SK-N-DZ (cell line): ENCODE results near the gene LNX1.
A peak's percentile ranks its signal among the peaks of the same experiment; 100 is the strongest.
"Not testable (repeated sequence)": the region's sequence is repeated elsewhere in the genome, so short reads cannot be mapped to it uniquely, and the experiment has no call there.

Source experiments
- DNase-seq: peaks from one replicate; pipeline ENCODE4 v3.0.0-alpha.2; 2015; ENCODE audit warnings: low spot score

LNX1 gene

DNA sequence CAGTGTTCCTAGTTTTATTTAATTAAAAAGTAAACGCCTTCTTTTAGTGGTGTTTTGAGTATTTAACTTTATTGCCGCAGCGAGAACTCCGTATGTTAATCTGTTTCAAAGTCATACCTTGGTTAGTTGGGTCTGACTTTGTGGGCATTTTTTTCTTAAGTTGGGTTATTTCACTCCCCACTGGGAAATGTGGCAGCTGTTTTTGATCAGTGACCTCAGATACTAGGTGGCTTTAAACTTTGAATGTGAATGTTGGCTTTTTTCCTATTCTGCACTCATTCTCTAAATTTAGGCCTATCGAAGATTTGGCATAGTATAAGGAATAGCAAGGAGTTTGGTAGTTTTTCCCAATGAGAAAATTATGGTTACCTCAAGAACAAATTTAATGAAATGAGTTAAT is 127.9 kb downstream of the LNX1 start:
- DNase-seq = no peak

DNA sequence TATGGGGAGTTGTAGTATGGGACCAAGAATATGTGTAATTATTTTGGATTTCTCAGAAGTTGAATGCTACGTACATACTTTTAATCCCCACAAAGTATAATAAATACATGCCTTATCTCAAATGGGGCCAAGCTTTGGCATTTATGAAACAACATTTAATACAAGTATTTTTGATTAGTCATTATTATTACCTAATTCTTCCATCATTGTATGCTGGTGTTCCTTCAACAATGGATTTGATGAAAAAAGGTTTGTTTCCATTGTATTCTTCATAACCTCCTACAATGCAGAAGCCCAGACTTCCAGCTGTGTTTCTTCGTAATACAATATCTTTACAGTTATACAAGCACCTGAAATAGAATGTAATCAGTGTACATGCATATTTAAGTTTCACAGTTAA is 130.0 kb downstream of the LNX1 start:
- DNase-seq = no peak

GRCh38 chr4:53459548-53459947 is 131.7 kb downstream of the LNX1 start:
- DNase-seq = no peak

DNA sequence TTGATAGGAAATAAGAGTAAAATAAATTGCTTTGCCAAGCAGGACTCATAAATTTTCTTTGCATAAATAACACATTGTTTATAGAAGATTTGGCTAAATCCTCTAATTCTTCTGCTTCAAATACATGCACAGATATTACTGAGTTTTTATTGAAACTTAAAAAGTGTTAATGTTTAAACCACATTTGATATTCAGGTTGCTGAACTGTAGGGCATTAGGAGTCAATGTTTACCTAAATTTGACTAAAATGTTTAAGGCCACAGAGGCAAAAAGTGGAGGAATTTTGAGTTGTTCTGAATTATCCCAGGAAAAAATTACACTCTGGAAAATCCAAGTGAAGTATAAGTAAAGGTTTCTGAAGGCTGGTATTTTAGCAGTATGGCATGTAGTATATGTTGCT is 135.1 kb downstream of the LNX1 start:
- no peak for DNase-seq

GRCh38 chr4:53455766-53456165 is 135.5 kb downstream of the LNX1 start:
- DNase-seq = no peak

- no peak for DNase-seq
These were observed 137.9 kb downstream of the LNX1 start for GRCh38 chr4:53453385-53453784.

GRCh38 chr4:53450773-53451172 is 140.5 kb downstream of the LNX1 start:
- DNase-seq = no peak

GRCh38 chr4:53444954-53445353 is 146.3 kb downstream of the LNX1 start:
- no peak for DNase-seq

GRCh38 chr4:53441564-53441963 is 149.7 kb downstream of the LNX1 start:
- no peak for DNase-seq

GRCh38 chr4:53436251-53436650 is 155.0 kb downstream of the LNX1 start:
- DNase-seq = no peak

DNA sequence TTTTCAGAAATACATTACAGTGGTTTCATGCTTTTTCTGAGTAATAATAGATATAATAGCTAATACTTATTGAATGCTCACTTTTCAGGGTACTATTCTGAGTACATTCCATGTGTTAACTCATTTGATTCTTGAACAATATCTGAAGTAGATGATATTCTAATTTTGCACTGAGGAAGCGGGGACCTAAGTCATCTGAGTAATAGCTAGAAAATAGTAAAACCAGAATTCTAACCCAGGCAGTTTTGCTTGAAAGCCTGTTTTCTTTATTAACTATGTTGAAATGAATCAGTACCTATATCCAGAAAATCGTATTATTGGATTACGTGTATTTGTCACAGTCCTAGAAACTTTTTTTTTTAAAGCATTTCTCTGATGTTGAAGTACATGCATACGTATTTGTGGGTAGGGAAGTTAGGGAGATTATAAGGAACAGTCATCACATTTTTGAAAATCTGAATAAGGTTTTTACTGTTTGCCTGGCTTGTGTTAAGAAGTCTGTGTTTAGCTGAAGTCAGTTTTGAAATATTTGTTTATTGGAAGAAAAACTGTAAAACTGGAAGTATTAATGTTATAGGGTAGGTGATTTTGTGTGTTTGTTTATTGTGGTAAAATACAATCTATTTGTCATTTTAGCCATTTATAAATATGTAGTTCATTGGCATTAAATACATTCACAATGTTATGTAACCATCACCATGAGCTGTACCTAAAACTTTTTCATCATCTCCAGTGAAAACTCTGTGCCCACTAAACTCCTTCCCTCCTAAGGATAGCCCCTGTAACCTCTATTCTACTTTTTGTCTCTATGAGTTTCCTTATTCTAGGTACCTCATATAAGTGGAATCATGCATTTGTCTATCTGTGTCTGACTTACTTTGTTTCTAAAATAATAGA is 158.5 kb downstream of the LNX1 start:
- no peak for DNase-seq

DNA sequence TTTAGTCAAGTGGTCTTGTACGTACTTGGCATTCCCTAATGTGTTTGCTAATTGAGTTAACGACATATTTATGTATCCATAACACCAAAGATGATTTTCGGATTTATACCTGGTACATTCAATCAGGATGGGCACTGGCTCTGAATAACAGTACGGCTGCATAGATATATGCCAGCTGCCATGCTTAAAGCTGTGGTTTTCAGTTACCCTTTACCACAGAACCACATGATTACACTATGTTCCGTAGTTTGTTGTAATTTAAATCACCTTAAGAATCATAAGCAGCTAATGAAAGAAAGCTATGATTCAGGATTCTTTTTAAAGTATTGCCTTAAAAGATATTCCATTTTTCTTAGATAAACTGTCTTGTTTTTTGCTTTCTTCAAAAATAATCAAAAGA is 160.2 kb downstream of the LNX1 start:
- no peak for DNase-seq

DNA sequence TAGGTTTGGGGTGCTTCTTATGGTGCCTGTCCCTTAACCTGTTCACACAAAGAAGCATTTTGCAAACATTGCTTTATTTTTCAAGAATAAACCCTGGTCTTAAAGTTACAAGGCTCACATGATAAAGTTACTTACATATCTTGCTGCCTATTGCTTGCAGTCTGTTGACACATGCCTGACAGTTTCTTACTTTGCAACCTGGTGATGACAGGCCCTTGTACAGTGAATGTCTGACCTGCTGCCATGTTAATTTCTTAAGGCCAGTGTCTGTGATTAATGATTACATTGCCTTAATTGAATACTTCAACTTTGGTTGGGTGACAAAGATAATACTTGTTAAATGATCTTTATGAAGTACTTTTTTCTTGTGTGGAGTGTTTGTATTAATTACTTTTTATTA is 163.9 kb downstream of the LNX1 start:
- DNase-seq = no peak

GRCh38 chr4:53424280-53424679 is 167.0 kb downstream of the LNX1 start:
- no peak for DNase-seq

DNA sequence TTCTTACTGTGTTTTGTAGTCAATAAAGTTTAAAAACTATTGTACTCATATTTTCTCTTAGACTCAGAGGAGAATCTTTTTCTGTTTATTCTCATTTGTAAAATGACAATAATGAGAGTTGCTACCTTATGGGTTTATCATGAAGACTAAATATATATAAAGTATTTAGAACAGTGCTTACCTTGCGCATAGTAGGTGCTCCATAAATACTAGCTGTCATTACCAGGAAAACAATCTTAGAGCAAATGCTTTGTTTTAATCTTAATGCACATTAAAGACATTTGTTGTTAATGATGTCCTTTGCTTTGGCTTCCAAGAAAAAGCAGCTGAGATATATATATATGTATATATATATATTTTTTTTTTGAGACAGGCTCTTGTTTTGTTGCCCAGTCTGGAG is 168.9 kb downstream of the LNX1 start:
- no peak for DNase-seq

DNA sequence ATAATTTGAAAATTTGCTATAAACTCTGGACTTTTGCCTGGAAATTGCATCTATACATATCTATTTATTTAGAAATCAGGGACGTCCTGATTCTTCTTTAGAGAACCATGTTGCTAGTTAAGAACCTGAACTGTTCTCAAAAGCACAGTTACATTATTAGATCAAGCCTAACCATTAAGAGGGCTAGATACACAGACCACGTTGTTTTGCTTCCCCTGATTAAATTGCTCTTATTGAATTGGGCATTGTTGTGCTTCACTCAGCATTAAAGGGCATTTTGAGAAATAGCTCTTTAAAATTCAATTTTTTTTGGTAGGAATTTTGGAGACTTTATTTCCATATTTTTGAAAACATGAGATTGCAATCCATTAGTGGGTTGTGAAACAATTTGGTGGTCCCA is 169.5 kb downstream of the LNX1 start:
- DNase-seq = peak; percentile 21

DNA sequence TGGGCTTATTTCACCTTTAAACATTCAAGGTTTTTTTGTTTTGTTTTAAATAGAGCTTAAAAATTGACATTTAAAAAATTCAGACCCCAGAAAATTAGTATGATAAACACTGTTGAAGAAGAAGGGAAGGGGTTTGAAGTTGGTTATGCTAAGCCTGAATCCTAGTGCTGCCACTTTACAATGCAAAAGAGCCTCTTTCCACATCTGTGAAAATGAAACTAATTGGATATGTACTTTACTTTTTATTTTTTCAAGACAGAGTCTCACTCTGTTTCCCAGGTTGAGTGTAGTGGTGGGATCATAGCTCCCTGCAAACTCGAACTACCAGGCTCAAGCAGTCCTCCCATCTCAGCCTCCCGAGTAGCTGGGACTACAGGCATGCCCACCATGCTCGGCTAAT is 172.1 kb downstream of the LNX1 start:
- no peak for DNase-seq

- not testable (repeated sequence) for DNase-seq
These were observed 181.8 kb downstream of the LNX1 start for GRCh38 chr4:53409479-53409878.
